ENCODE measurements around the gene SOX1. TPM values are rescaled to one million over a fixed set of nuclear protein-coding genes. Genes with fewer than 3 reads are reported as not detected.

SOX1 gene
- total RNA-seq (2022; extraction: Qiagen RNA extraction), result not detected in 5 replicates

DNA sequence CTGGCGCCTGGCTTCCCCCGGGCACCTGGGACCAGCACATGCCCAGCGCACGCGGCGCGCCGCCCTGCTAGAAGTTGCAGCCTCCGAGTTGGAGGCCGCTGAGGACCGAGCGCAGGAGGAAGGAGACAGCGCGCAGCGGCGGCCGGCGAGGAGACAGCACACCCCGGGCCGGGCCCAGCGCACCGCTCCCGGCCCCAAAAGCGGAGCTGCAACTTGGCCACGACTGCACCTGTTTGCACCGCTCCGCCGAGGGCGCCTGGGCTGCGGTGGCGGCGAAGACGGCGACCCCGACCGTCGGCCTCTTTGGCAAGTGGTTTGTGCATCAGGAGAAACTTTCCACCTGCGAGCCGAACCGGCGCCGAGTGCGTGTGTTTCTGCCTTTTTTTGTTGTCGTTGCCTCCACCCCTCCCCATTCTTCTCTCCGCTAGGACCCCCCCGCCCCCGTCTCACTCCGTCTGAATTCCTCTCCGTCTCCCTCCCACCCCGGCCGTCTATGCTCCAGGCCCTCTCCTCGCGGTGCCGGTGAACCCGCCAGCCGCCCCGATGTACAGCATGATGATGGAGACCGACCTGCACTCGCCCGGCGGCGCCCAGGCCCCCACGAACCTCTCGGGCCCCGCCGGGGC is at the start of gene SOX1:
SOX1 (plus strand) TSS at position 34 of the 626 bp plus-strand sequence; CDS start at position 544, 510 bp downstream.

